ES-I3 (cell line): ENCODE measurements around the gene HDAC1.

Experiments used
- H3K36me3 ChIP-seq: 2 replicates; pipeline ENCODE4 v1.6.1; 2013; ENCODE audit warnings: mild to moderate bottlenecking, low read length, control low read depth, moderate library complexity; ENCODE audit not compliant: insufficient read depth
- H3K4me1 ChIP-seq: 2 replicates; pipeline ENCODE4 v1.6.1; 2013; ENCODE audit warnings: mild to moderate bottlenecking, control low read depth, low read length; ENCODE audit not compliant: insufficient read depth
- H3K9ac ChIP-seq: 2 replicates; pipeline ENCODE4 v1.6.1; 2013; ENCODE audit warnings: low read depth, mild to moderate bottlenecking, low read length, moderate library complexity
- H3K9me3 ChIP-seq: 2 replicates; pipeline ENCODE4 v1.6.1; 2013; ENCODE audit warnings: mild to moderate bottlenecking, low read length, moderate library complexity; ENCODE audit not compliant: control insufficient read depth, insufficient read depth

Gene HDAC1

DNA sequence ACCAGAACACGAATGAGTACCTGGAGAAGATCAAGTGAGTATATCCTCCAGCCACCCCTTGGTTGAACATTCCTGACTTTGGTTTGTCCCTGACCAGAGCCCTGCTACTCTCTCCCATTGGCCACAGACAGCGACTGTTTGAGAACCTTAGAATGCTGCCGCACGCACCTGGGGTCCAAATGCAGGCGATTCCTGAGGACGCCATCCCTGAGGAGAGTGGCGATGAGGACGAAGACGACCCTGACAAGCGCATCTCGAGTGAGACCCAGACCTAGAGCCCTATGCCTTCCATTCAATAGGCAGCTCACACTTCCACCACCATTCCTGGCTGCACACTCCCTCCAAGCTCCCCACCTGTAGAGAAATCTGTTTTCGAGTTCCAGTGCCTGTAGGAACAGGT is 39.7 kb downstream of the HDAC1 start:
- no peaks in the 10 kb centered on the region for H3K9me3 ChIP-seq
- H3K36me3 ChIP-seq, result peaks cover 35% of the 10 kb centered on the region
- H3K9ac ChIP-seq, result no peak overlapping the region
- 0 out of 2 replicates have a peak, but pooled peaks cover 3% of the 10 kb centered on the region for H3K4me1 ChIP-seq

GRCh38 chr1:32332290-32333079 is 40.6 kb downstream of the HDAC1 start:
- peaks cover 11% of the 10 kb centered on the region; the same call in 1 of the 2 replicates for H3K4me1 ChIP-seq
- H3K9ac ChIP-seq, result no peak overlapping the region
- no peaks in the 10 kb centered on the region for H3K9me3 ChIP-seq
- H3K36me3 ChIP-seq, result peaks cover 27% of the 10 kb centered on the region

GRCh38 chr1:32333251-32333963 is 41.5 kb downstream of the HDAC1 start:
- peaks cover 21% of the 10 kb centered on the region for H3K36me3 ChIP-seq
- H3K9ac ChIP-seq, result no peak overlapping the region
- peaks cover 20% of the 10 kb centered on the region; the same call in 1 of the 2 replicates for H3K4me1 ChIP-seq
- H3K9me3 ChIP-seq, result no peaks in the 10 kb centered on the region

DNA sequence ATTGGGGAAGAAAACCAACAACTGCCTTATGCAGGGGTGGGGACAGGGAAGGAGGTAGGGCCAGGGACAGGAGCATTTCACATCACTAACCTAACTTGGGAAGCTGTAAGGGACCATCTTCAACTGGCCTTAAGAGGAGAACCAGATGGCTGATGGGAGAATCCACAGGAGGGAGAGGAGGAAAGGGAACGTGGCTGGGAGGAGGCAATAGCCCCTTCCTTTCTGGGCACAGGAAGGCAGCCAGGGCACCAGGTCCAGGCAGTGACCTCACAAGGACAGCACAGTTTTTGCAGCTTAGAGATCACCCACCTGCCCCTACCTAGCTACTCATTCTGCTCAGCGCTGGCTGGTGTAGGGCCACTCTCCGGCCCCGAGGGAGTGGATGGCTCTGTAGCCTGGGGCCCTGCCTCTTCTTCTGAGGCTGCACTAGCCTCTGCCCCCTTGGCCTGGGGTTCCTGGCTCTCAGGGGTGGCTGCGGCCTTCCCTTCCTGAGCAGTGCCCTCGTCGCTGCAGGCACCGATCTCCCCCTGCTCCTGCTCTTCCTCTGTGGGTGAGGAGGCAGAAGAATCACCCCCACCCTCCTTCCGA is 42.5 kb downstream of the HDAC1 start:
- H3K9ac ChIP-seq, result peak overlapping the region; percentile 87
- H3K36me3 ChIP-seq, result peaks cover 15% of the 10 kb centered on the region
- peaks cover 22% of the 10 kb centered on the region; the same call in 1 of the 2 replicates for H3K4me1 ChIP-seq
- no peaks in the 10 kb centered on the region for H3K9me3 ChIP-seq

DNA sequence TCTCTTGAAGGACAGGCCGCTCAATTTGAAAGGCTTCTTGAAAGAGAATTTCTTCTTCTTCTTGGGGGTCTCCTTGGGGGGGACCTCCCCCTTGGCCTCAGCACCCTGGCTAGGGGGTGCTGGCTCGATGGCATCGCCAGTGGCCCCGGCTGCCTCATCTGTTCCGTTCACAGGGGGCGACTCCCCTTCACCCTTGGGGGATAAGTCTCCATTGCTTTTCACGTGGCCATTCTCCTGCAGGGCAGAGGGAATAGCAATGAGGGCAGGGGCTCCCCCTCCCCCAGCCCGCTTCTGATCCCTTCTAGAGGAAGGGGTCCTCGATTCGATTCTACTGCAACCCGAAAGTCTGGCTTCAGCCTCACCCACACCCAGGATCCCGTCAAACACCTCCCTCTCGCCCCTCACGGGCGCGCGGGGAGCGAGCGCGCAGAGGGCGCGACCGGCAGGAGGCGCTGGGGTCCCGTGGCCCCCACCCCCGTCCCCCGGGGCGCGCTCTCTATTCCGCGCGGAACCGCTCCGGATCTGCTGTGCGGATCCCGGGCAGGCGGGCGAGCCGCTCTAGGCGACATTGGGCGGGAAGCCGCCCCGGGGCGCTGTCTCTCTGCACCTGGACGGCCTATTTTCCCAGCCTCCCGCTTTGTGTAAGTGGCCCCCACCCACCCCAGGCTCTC is 43.1 kb downstream of the HDAC1 start:
- Histone ChIP-seq H3K9me3 (no peaks in the 10 kb centered on the region), H3K9ac (peak overlapping the region; percentile 87), H3K36me3 (peaks cover 11% of the 10 kb centered on the region), H3K4me1 (peaks cover 22% of the 10 kb centered on the region; the same call in 1 of the 2 replicates)

DNA sequence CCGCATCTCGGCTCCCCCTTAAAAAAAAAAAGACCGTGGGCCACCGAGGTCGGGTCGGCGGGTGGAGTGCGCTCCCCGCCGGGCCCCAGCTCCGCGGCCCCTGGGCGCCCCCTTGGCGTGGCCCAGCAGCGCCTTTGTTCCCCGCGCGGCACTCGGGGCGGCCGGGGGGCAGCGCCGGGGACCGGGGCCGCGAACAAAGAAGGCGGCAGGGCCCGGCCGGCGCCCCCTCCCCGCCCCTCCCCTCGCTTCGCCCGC is 43.6 kb downstream of the HDAC1 start:
- peaks cover 22% of the 10 kb centered on the region; the same call in 1 of the 2 replicates for H3K4me1 ChIP-seq

DNA sequence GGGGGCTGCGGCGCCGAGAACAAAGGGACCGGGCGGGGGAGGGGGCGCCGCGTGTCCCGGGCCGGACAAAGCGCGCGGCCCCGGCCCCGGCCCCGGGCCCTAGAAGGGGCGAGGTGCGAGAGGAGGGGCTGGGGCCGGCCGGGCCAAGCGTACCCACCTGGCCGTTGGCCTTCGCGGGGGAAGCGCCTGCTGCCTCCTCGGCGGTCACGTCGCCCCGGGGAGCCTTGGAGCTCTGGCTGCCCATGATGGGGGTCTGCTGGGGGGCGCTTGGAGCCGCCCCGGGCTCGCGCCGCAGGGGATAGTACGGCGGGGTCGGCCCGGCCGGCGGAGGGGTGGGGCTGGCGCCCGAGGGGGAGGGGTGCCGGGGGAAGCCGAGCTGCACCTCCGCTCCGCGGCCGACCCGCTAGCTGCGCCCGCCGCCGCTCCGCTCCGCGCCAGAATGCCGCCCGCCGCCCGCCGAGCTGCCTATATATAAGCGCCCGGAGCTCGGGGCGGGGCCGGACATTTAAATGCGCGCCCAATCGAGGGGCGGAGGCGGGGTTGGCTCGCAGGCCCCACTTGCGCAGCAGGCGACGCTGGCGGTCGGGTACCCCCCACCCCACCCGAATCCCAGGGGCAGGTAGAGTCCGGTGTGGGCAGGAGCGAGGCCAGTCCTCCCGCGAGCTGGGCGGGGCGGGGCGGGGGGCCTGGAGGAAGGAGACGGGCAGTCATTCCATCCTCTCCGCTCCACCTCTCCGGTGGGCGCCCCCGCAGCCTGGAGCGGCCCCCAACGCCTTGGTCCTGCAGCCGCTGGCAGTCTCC is 44.1 kb downstream of the HDAC1 start, which contains the start of gene MARCKSL1:
Gene MARCKSL1 (minus strand): TSS at position 444 of the 801 bp plus-strand sequence. CDS start 200 bp downstream, at position 244.
- H3K4me1 ChIP-seq, result peaks cover 22% of the 10 kb centered on the region; the same call in 1 of the 2 replicates

More for the DNA sequence above, 43.6 kb downstream of the HDAC1 start:
- H3K9me3 ChIP-seq, result no peaks in the 10 kb centered on the region
- H3K9ac ChIP-seq, result peak overlapping the region; percentile 87
- peaks cover 8% of the 10 kb centered on the region; the same call in 1 of the 2 replicates for H3K36me3 ChIP-seq

GRCh38 chr1:32336591-32336932 is 44.7 kb downstream of the HDAC1 start:
- Histone ChIP-seq H3K36me3 (no peaks in the 10 kb centered on the region), H3K9me3 (no peaks in the 10 kb centered on the region), H3K4me1 (peaks cover 25% of the 10 kb centered on the region; the same call in 1 of the 2 replicates), H3K9ac (peak overlapping the region; percentile 56; the same call in 1 of the 2 replicates)

More for the DNA sequence above, 44.1 kb downstream of the HDAC1 start, which contains the start of gene MARCKSL1:
- peak within 1 kb of the TSS; percentile 87 for H3K9ac ChIP-seq
- H3K9me3 ChIP-seq, result no peaks in the 10 kb centered on the region
- peaks cover 3% of the 10 kb centered on the region; the same call in 1 of the 2 replicates for H3K36me3 ChIP-seq

DNA sequence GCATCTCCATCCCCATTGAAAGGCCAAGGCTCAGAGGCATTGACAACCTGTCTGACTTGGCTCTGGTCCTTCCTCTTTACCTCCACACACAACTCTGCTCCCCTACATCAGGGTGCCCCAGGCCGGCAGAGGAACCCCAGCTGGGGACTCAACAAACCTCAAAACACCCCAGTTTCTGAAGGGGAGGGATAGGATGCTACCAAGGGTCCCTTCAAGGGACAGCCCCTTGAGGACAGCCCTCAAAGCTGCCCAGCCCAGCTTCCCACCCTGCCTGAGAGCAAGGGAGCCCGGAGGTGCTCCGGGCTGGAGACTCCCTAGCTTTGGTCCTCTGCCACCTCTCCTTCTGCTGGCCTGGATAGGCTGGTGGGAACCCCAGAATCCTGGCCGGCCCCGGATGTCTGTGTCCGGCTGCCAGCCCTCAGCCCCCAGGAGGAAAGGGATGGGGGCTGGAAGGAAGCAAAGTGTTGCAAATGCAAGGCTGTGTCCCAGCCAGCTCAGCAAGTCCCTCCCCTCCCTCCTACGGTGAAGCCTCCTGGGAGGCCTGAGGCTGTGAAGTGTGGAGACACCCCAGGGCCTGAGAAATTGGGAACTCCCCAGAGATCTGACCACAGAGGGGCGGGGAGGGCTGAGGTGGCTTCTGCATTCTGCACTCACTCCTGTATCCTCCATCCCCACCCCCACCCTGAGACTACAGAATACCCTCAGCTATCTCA is 45.2 kb downstream of the HDAC1 start:
- no peaks in the 10 kb centered on the region for H3K36me3 ChIP-seq
- no peaks in the 10 kb centered on the region for H3K9me3 ChIP-seq
- peaks cover 30% of the 10 kb centered on the region; the same call in 1 of the 2 replicates for H3K4me1 ChIP-seq
- peak overlapping the region; percentile 56; the same call in 1 of the 2 replicates for H3K9ac ChIP-seq

- H3K36me3 ChIP-seq, result no peaks in the 10 kb centered on the region
- H3K4me1 ChIP-seq, result peaks cover 27% of the 10 kb centered on the region; the same call in 1 of the 2 replicates
- H3K9ac ChIP-seq, result no peak overlapping the region
- no peaks in the 10 kb centered on the region for H3K9me3 ChIP-seq
Measured at GRCh38 chr1:32337855-32338636, 46.2 kb downstream of the HDAC1 start.

DNA sequence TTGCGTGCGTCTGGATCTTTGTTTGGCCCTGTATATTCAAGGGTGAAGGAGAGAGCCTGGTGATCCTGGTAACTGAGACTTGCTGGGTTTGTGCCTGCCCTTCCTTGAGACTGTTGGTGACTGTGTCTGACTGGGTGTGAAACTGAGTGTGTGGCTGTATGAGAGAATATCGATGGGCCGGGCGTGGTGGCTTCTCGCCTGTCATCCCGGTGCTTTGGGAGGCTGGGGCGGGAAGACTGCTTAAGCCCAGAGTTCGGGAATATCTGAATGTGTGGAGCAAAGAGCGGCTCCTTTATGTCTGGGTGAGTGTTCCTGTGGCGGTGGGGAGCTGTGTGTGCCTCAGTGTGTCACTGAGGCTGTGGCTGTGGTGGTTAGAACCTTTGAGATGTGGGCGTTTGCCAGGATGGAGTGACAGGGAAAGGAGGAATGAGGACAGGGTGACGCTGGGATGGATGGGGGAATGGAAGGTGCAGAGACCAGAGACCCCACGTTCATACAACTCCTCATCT is 46.8 kb downstream of the HDAC1 start:
- H3K36me3 ChIP-seq, result no peaks in the 10 kb centered on the region
- H3K9me3 ChIP-seq, result no peaks in the 10 kb centered on the region
- no peak overlapping the region for H3K9ac ChIP-seq
- peaks cover 27% of the 10 kb centered on the region; the same call in 1 of the 2 replicates for H3K4me1 ChIP-seq

GRCh38 chr1:32339363-32339978 is 47.6 kb downstream of the HDAC1 start:
- Histone ChIP-seq H3K36me3 (no peaks in the 10 kb centered on the region), H3K9me3 (no peaks in the 10 kb centered on the region), H3K9ac (no peak overlapping the region), H3K4me1 (peaks cover 27% of the 10 kb centered on the region; the same call in 1 of the 2 replicates)
